HG02610 (cell line): ENCODE measurements around the gene MMP27.
"Not testable (repeated sequence)": the region's sequence is repeated elsewhere in the genome, so short reads cannot be mapped to it uniquely, and the experiment has no call there.

ENCODE experiments used
- ATAC-seq: cut with Tn5 transposase; IDR thresholded peaks from one replicate; pipeline ENCODE4 v1.9.1; 2021; ENCODE audit warnings: mild to moderate bottlenecking, moderate library complexity; ENCODE audit not compliant: unreplicated experiment

The MMP27 gene

GRCh38 chr11:102705626-102706025 is at the start of gene MMP27:
MMP27 (minus strand) TSS chr11:102705769; CDS start chr11:102705714, 55 bp downstream.
- ATAC-seq = no peak

GRCh38 chr11:102753267-102753666 is 47.7 kb upstream of the MMP27 start:
- ATAC-seq = no peak

- no peak for ATAC-seq
Observed at GRCh38 chr11:102751673-102752072, 46.1 kb upstream of the MMP27 start.

GRCh38 chr11:102749101-102749722 is 43.6 kb upstream of the MMP27 start:
- no peak for ATAC-seq

GRCh38 chr11:102746746-102747578 is 41.4 kb upstream of the MMP27 start:
- ATAC-seq = not testable (repeated sequence)

- no peak for ATAC-seq
Observed at GRCh38 chr11:102734650-102735049, 29.1 kb upstream of the MMP27 start.

- peak; percentile 79 for ATAC-seq
Observed at GRCh38 chr11:102733232-102733875, 27.8 kb upstream of the MMP27 start.

- ATAC-seq = not testable (repeated sequence)
Observed at GRCh38 chr11:102730944-102731343, 25.4 kb upstream of the MMP27 start.

- ATAC-seq = no peak
Observed at GRCh38 chr11:102729849-102730815, 24.6 kb upstream of the MMP27 start.

- ATAC-seq = no peak
Observed at GRCh38 chr11:102727890-102728289, 22.3 kb upstream of the MMP27 start.

GRCh38 chr11:102724904-102725500 is 19.4 kb upstream of the MMP27 start, which contains the start of gene MMP8:
MMP8 (minus strand) TSS chr11:102724954; CDS start chr11:102724855, 99 bp downstream.
- ATAC-seq = no peak

- ATAC-seq = no peak
Observed at GRCh38 chr11:102722821-102723220, 17.3 kb upstream of the MMP27 start.

GRCh38 chr11:102719620-102720277 is 14.2 kb upstream of the MMP27 start:
- ATAC-seq = no peak

GRCh38 chr11:102717280-102717679 is 11.7 kb upstream of the MMP27 start:
- ATAC-seq = no peak

- peak; percentile 53 for ATAC-seq
Observed at GRCh38 chr11:102716527-102716926, 11.0 kb upstream of the MMP27 start.

- ATAC-seq = no peak
Observed at GRCh38 chr11:102712137-102712536, 6.6 kb upstream of the MMP27 start.

- ATAC-seq = no peak
Observed at GRCh38 chr11:102709201-102709945, 3.8 kb upstream of the MMP27 start.

GRCh38 chr11:102708654-102709053 is 3.1 kb upstream of the MMP27 start:
- ATAC-seq = no peak

GRCh38 chr11:102704841-102705240 is 728 bp downstream of the MMP27 start:
- ATAC-seq = no peak
